HG02884 (cell line): Measurements from ENCODE around the gene GPER1.
"Not testable (repeated sequence)": the region's sequence is repeated elsewhere in the genome, so short reads cannot be mapped to it uniquely, and the experiment has no call there.

ENCODE experiments used
- ATAC-seq: cut with Tn5 transposase; IDR thresholded peaks from one replicate; pipeline ENCODE4 v1.9.1; 2021; ENCODE audit warnings: mild to moderate bottlenecking, moderate library complexity; ENCODE audit not compliant: unreplicated experiment

Gene GPER1

DNA sequence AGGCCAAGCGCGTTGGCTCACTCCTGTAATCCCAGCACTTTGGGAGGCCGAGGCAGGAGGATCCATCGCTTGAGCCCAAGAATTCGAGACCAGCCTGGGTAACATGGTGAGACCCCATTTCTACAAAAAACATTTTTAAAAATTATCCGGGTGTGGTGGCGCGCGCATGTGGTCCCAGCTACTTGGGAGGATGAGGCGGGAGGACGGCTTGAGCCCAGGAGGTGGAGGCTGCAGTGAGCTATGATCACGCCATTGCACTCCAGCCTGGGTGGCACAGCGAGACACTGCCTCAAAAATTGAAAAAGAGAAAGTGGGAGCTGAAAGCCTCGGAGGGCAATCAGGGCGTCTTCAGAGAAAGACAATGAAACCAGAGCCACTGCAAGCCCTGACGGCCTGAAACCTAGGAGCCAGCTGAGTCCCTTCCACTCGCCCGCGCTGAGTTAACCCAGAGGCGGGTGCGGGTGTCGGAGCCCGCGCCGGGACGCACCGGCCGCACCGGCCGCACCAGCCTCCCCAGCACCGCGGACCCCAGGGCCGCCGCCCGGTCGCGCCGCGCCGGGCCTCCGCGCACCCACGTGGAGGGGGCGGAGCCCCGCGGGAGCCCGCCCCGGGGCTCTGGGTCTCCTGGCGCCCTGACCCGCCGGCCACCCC is 49.7 kb downstream of the GPER1 start:
- peak; percentile 48 for ATAC-seq

DNA sequence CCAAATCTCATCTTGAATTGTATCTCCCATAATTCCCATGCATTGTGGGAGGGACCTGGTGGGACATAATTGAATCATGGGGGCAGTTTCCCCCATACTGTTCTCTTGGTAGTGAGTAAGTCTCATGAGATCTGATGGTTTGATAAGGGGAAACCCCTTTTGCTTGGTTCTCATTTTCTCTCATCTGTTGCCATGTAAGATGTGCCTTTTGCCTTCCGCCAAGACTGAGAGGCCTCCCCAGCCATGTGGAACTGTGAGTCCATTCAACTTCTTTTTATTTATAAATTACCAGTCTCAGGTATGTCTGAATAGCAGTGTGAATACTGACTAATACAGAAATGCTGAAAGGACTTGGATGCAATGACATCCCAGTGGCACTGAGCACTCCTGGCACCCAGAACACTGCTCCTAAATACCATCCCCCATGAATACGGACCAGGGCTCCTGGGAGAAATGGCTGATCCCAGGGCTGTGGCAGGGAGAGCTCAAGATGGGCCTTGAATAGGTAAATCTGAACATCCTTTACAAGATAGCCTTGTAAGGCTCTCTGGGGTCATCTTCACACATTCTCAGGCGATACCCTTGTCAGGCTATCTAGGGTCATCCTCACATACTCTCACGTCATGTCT is 52.7 kb downstream of the GPER1 start:
- no peak for ATAC-seq

DNA sequence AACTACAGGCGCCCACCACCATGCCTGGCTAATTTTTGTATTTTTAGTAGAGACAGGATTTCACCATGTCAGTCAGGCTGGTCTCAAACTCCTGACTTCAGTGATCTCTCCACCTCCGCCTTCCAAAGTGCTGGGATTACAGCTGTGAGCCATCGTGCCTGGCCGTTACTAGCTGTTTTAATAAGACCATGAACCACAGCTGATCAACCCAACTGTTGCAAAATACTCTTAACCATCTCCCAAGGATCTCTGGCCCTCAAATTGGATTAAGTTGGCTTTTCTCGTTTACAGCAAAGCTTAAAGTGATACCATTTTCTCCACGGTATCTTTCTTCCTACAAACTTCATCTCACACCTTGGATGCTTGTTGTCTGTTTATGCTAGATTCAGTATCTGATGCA is 53.7 kb downstream of the GPER1 start:
- no peak for ATAC-seq

DNA sequence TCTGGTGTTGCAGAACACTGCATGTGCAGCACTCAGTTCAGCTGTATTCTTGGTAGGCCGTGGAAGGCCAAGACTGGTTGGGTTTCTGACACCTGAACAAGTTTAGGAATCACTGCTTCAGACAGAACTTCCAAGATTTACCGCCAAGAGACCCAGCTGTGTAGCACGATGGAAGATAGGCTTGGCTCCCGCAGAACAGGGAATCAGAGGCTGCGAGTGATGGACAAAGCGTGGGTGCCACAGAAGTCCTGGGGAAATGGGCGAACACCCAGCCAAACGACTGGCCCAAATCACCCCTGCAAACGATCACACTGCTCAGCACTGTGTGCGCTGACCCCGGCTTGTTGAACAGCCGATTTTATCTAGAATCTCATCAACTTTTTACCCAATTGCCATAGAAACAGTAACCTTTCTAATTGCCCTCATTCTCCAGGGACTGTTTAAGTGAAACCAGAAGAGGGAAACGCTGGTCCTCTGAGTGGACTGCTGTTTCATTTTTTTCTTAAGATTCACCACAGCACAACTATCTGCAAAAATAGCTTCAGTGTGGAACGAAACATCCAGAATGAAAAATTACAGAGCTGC is 54.2 kb downstream of the GPER1 start:
- ATAC-seq = no peak

DNA sequence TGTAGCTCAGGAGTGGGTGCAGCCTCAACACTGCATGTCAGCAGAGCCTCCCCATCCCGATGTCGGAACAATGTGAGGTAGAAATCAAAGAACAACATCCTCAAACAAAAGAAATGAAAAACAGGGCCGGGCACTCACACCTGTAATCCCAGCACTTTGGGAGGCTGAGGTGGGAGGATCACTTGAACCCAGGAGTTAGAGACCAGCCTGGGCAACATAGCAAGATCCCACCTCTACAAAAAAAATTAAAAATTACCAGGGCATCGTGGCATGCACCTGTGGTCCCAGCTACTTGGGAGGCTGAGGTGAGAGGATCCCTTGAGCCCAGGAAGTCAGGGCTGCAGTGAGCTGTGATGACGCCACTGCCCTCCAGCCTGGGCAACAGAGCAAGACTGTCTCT is 55.1 kb downstream of the GPER1 start:
- not testable (repeated sequence) for ATAC-seq
